Kidney epithelial cell (primary cell): Measurements from ENCODE around the gene SLX4IP. TPM values are rescaled to one million over a fixed set of nuclear protein-coding genes. Genes with fewer than 3 reads are reported as not detected.

Experiments used
- DNase-seq: peaks from one replicate; pipeline ENCODE4 v3.0.0-alpha.2; 2010; ENCODE audit warnings: low read depth
- H3K27me3 ChIP-seq: 2 replicates; pipeline ENCODE4 v1.6.0; 2011; ENCODE audit warnings: low read length; ENCODE audit not compliant: control insufficient read depth, insufficient read depth
- H3K36me3 ChIP-seq: 2 replicates; pipeline ENCODE4 v1.5.1; 2011; ENCODE audit warnings: low read length; ENCODE audit not compliant: control insufficient read depth, insufficient read depth
- H3K4me3 ChIP-seq: 2 replicates; pipeline ENCODE4 v1.5.1; 2011; ENCODE audit warnings: low read depth, mild to moderate bottlenecking, control low read depth, low read length
- CTCF ChIP-seq: IDR thresholded peaks from 2 replicates; pipeline ENCODE4 v1.5.1; 2011; ENCODE audit warnings: mild to moderate bottlenecking, moderate library complexity, low read length, control low read depth, inconsistent platforms; ENCODE audit not compliant: insufficient read depth, poor library complexity, severe bottlenecking
- total RNA-seq: library from RNA; depleted of rRNA; stranded (reverse); fragments of >200 nt; gene quantifications from 2 replicates; pipeline ENCODE4 v1.2.3, GENCODE V29; 2015

Gene SLX4IP
- total RNA-seq, 1 donor from 2014 or later, result 5.8 TPM

DNA sequence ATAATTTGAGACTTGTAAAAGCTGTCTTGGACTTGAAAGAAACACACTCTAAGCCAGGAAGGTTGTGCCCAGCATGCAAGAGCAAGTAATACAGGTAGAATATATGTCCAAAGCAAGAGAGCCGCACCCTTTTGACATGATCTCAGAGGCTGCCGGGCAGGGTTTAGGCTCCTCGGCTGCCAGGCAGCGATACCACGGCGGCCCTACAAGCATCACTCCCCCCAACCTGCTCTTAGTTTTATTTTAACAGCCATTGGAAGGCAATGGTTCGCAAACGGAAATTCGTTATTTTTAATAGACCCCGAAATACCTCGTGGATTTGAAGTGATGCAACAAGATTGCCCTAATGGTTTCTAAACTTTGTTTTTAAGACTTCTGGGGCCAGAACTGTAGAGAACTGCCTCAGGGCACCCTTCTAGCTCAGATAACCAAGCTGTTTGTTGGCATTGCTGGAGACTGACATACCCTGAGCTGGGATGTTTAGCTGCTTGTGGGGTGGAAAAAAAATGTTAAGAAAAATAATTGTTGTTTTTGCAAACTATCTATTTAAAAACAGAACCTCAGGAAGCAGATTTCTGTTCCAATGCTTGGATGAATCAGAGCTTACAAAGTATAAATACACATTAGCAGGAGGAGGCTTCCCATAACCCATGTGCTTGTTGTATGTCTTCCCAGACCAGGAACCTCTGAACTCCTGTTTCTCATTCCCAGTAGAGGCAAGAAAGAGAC is 199.7 kb downstream of the SLX4IP start:
- no peak for TF ChIP-seq CTCF
- Histone ChIP-seq H3K4me3 (no peak overlapping the region), H3K27me3 (no peaks in the 10 kb centered on the region), H3K36me3 (peaks cover 5% of the 10 kb centered on the region)
- no peak for DNase-seq

DNA sequence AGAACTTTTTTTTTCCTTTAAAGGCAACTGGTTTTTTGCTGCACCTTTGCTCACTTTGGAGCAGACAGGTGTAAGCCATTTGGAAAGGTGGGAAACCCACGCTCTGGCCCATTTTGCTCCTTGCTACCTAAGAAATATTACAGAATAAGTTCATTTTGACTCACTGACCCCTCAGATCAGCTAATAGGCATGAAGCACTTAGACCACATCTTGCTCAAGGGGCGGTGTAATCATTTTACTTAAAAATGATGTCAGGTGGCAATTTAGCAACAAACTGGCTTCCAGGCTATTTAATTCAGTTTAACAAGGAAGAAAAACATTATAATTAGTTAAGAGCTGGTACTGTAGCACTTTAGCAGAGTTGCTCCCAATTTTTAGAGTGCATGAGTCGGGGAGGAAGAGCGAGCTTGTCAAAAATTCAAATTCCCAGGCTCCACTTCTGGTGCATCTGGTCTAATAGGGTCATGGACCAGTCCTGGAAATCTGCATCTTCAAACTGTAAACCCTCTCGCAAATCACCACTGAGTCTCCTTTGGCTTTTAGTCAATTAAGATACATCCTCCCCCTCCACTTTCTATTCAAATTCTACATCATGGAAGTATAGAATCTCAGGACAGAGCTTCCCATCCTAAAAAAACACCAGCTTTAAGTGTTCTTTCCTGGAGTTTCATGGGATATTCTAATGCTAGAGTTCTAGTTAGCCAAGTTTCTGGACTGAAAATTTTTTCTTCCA is 200.5 kb downstream of the SLX4IP start:
- Histone ChIP-seq H3K4me3 (no peak overlapping the region), H3K36me3 (peaks cover 7% of the 10 kb centered on the region), H3K27me3 (no peaks in the 10 kb centered on the region)
- TF ChIP-seq CTCF, result no peak
- DNase-seq, result no peak

GRCh38 chr20:10636326-10636818 is 201.3 kb downstream of the SLX4IP start:
- Histone ChIP-seq H3K27me3 (no peaks in the 10 kb centered on the region), H3K36me3 (peaks cover 7% of the 10 kb centered on the region), H3K4me3 (no peak overlapping the region)
- no peak for DNase-seq
- no peak for TF ChIP-seq CTCF

DNA sequence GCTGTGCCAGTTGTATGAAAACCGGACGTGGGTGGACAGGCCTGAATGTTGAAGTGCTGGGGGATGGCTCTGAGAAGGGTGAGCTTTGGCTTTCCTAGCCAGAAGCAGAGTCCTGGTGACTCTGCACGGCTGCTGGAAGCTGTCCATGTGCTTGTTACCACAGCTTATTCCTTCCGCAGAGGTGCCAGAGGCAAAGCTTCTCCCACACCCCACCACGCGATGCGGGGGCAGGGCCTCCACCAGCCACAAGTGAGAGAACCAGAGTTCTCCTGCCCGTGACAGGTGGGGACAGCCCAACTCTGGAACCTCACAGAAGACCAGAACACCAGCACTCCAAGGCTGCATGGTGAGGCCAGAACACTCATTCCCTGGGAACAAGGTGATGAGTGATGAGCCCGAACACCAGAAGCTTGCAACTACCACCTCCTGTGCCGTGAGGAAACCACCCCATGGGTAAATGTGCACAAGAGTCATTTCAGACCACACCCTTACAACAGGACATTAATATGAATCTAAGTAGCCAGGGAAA is 202.0 kb downstream of the SLX4IP start:
- Histone ChIP-seq H3K4me3 (no peak overlapping the region), H3K27me3 (no peaks in the 10 kb centered on the region), H3K36me3 (peaks cover 11% of the 10 kb centered on the region)
- no peak for DNase-seq
- no peak for TF ChIP-seq CTCF

GRCh38 chr20:10637563-10637962 is 202.5 kb downstream of the SLX4IP start:
- DNase-seq, result no peak
- Histone ChIP-seq H3K36me3 (peaks cover 13% of the 10 kb centered on the region), H3K4me3 (no peak overlapping the region), H3K27me3 (no peaks in the 10 kb centered on the region)
- no peak for TF ChIP-seq CTCF
